ENCODE results near the gene GET4. TPM values are rescaled to one million over a fixed set of nuclear protein-coding genes. Genes with fewer than 3 reads are reported as not detected.
"Not testable (repeated sequence)": the region's sequence is repeated elsewhere in the genome, so short reads cannot be mapped to it uniquely, and the experiment has no call there.

The GET4 gene
- polyA plus RNA-seq, 1 experiment: 21.7 TPM

GRCh38 chr7:923108-924041 lies 47.0 kb downstream of the GET4 start:
- ChIA-PET POLR2A (no interaction called here), CTCF (interaction anchor here (0.8 to 1.0 kb wide), 4 partner anchors 13 to 269 kb away, joined by 3 read pairs; no protein-coding TSS in a partner anchor)
- H3K4me3 ChIP-seq (ENCODE audit: low read depth, low read length): no peak overlapping the region
- no peak for DNase-seq (ENCODE audit: low read depth)
- no peaks in the 10 kb centered on the region for H3K27me3 ChIP-seq (ENCODE audit: control insufficient read depth, insufficient read depth, low read length)
- no peaks in the 10 kb centered on the region for H3K36me3 ChIP-seq (ENCODE audit: control insufficient read depth, insufficient read depth, low read length)
- TF ChIP-seq CTCF (IDR thresholded peaks at IDR 0.05; ENCODE audit: insufficient read depth, low read depth, low read length): no peak

- DNase-seq (ENCODE audit: low read depth); POLR2A ChIA-PET; H3K27me3 ChIP-seq (ENCODE audit: control insufficient read depth, insufficient read depth, low read length); H3K4me3 ChIP-seq (ENCODE audit: low read depth, low read length); CTCF ChIA-PET; H3K36me3 ChIP-seq (ENCODE audit: control insufficient read depth, insufficient read depth, low read length): not testable (repeated sequence)
These were observed 47.7 kb downstream of the GET4 start for GRCh38 chr7:924042-924441.

GRCh38 chr7:924541-925231 lies 48.3 kb downstream of the GET4 start:
- Histone ChIP-seq H3K36me3 (ENCODE audit: control insufficient read depth, insufficient read depth, low read length) (no peaks in the 10 kb centered on the region), H3K4me3 (ENCODE audit: low read depth, low read length) (no peak overlapping the region), H3K27me3 (ENCODE audit: control insufficient read depth, insufficient read depth, low read length) (no peaks in the 10 kb centered on the region)
- no peak for TF ChIP-seq CTCF (IDR thresholded peaks at IDR 0.05; ENCODE audit: insufficient read depth, low read depth, low read length)
- ChIA-PET POLR2A (no interaction called here), CTCF (no interaction called here)
- DNase-seq (ENCODE audit: low read depth): no peak

- no peak for DNase-seq (ENCODE audit: low read depth)
- no peak for TF ChIP-seq CTCF (IDR thresholded peaks at IDR 0.05; ENCODE audit: insufficient read depth, low read depth, low read length)
- ChIA-PET CTCF (no interaction called here), POLR2A (no interaction called here)
- H3K4me3 ChIP-seq (ENCODE audit: low read depth, low read length): no peak overlapping the region
- no peaks in the 10 kb centered on the region for H3K27me3 ChIP-seq (ENCODE audit: control insufficient read depth, insufficient read depth, low read length)
- no peaks in the 10 kb centered on the region for H3K36me3 ChIP-seq (ENCODE audit: control insufficient read depth, insufficient read depth, low read length)
These were observed 49.2 kb downstream of the GET4 start for GRCh38 chr7:925601-926000.

- ChIA-PET POLR2A (no interaction called here), CTCF (no interaction called here)
- H3K4me3 ChIP-seq (ENCODE audit: low read depth, low read length): no peak overlapping the region
- no peaks in the 10 kb centered on the region for H3K27me3 ChIP-seq (ENCODE audit: control insufficient read depth, insufficient read depth, low read length)
- DNase-seq (ENCODE audit: low read depth): no peak
- no peaks in the 10 kb centered on the region for H3K36me3 ChIP-seq (ENCODE audit: control insufficient read depth, insufficient read depth, low read length)
- TF ChIP-seq CTCF (IDR thresholded peaks at IDR 0.05; ENCODE audit: insufficient read depth, low read depth, low read length): no peak
These were observed 50.0 kb downstream of the GET4 start for GRCh38 chr7:926061-927030.

Measured in BJ (cell line).